Activated T-cell treated with anti-CD3 and anti-CD28 coated beads, Interleukin-2, amount 50 U/mL, for 4 hours (primary cell): ENCODE results near the gene CCDC85C. TPM values are rescaled to one million over a fixed set of nuclear protein-coding genes. Genes with fewer than 3 reads are reported as not detected.

Experiments
- ATAC-seq, 2 donors: fragments of 200-7000 bp; cut with Tn5 transposase; one replicate each; pipeline ENCODE4 v1.10.0; 2021
- DNase-seq: peaks from one replicate; pipeline ENCODE4 v3.0.0-alpha.2; 2020
- H3K27me3 Mint-ChIP-seq: one replicate; pipeline ENCODE4 v1.8.0; 2021; ENCODE audit warnings: low read depth, mixed read lengths
- H3K36me3 Mint-ChIP-seq: one replicate; pipeline ENCODE4 v1.8.0; 2022; ENCODE audit warnings: mixed read lengths; ENCODE audit not compliant: insufficient read depth
- H3K4me1 Mint-ChIP-seq: one replicate; pipeline ENCODE4 v1.8.0; 2021; ENCODE audit warnings: low read depth, mixed read lengths
- H3K4me3 Mint-ChIP-seq: one replicate; pipeline ENCODE4 v1.8.0; 2021; ENCODE audit warnings: mild to moderate bottlenecking, moderate library complexity, mixed read lengths
- H3K9me3 Mint-ChIP-seq: one replicate; pipeline ENCODE4 v1.8.0; 2021; ENCODE audit warnings: mixed read lengths
- total RNA-seq, 3 donors: library from RNA; stranded (reverse); gene quantifications; one replicate each; pipeline ENCODE4 v1.2.1, GENCODE V29; 2021

Gene CCDC85C
- total RNA-seq, 3 donors from 2014 or later: 3.8 to 11.1 (median 3.8) TPM

GRCh38 chr14:99454246-99454645 lies 149.8 kb downstream of the CCDC85C start:
- H3K4me1 Mint-ChIP-seq: peaks cover 3% of the 10 kb centered on the region
- H3K9me3 Mint-ChIP-seq: no peaks in the 10 kb centered on the region
- H3K4me3 Mint-ChIP-seq: no peak overlapping the region
- ATAC-seq (no peak), DNase-seq (no peak)
- no peaks in the 10 kb centered on the region for H3K27me3 Mint-ChIP-seq
- peaks cover 38% of the 10 kb centered on the region for H3K36me3 Mint-ChIP-seq

- peaks cover 40% of the 10 kb centered on the region for H3K36me3 Mint-ChIP-seq
- no peak for ATAC-seq
- H3K27me3 Mint-ChIP-seq: no peaks in the 10 kb centered on the region
- peaks cover 3% of the 10 kb centered on the region for H3K4me1 Mint-ChIP-seq
- DNase-seq: no peak
- no peak overlapping the region for H3K4me3 Mint-ChIP-seq
- no peaks in the 10 kb centered on the region for H3K9me3 Mint-ChIP-seq
Measured at GRCh38 chr14:99452968-99453367, 151.0 kb downstream of the CCDC85C start.

- Mint-ChIP-seq H3K9me3 (no peaks in the 10 kb centered on the region), H3K27me3 (no peaks in the 10 kb centered on the region), H3K4me1 (peaks cover 3% of the 10 kb centered on the region), H3K4me3 (no peak overlapping the region), H3K36me3 (peaks cover 37% of the 10 kb centered on the region)
- ATAC-seq (no peak), DNase-seq (no peak)
Measured at GRCh38 chr14:99451234-99451633, 152.8 kb downstream of the CCDC85C start.

- Mint-ChIP-seq H3K4me3 (no peak overlapping the region), H3K27me3 (no peaks in the 10 kb centered on the region), H3K9me3 (no peaks in the 10 kb centered on the region), H3K4me1 (peaks cover 3% of the 10 kb centered on the region), H3K36me3 (peaks cover 38% of the 10 kb centered on the region)
- no peak for ATAC-seq
- no peak for DNase-seq
Measured at GRCh38 chr14:99450266-99450665, 153.7 kb downstream of the CCDC85C start.

Other genes with a start within 250 kb of the CCDC85C start
- gene SETD3, start 123.3 kb downstream of the CCDC85C start, total RNA-seq: 10 to 100 TPM; 51.8 to 58.1 (median 54.8) TPM
- gene CCNK, start 122.8 kb downstream of the CCDC85C start, total RNA-seq: 100 to 1,000 TPM in 2 of 3 donors, 10 to 100 TPM in 1; 95.9 to 107 (median 104) TPM
- not detected for gene HHIPL1, start 40.9 kb upstream of the CCDC85C start, total RNA-seq
- gene CYP46A1, start 80.1 kb upstream of the CCDC85C start, total RNA-seq: under 1 TPM; 0.08 to 0.32 (median 0.14) TPM
- 1 to 10 TPM in 2 of 3 donors, under 1 TPM in 1; 0.86 to 2.4 (median 1.3) TPM for gene EML1, start 189.2 kb upstream of the CCDC85C start, total RNA-seq